ENCODE measurements around the gene CLSTN1. TPM values are rescaled to one million over a fixed set of nuclear protein-coding genes. Genes with fewer than 3 reads are reported as not detected.

The CLSTN1 gene
- total and polyA plus RNA-seq, 2 experiments from 2014 or later: 56.8 to 67.8 TPM

- no peaks in the 10 kb centered on the region for H3K27me3 ChIP-seq (replicated peaks; ENCODE audit: insufficient read depth)
- H3K27ac ChIP-seq: no peak overlapping the region
- H3F3A ChIP-seq (ENCODE audit: insufficient read depth): no peaks in the 10 kb centered on the region
- 94 to 95% methylated on average over 17 of the region's 18 CpGs for WGBS, 2 experiments (ENCODE audit: low coverage in 1 of 2, low lambda C conversion rate in 2 of 2, missing lambda C conversion rate in 2 of 2)
- no peaks in the 10 kb centered on the region for H3K4me1 ChIP-seq (ENCODE audit: insufficient read depth)
- DNase-seq: no peak
- H3K9ac ChIP-seq: no peak overlapping the region
- no peaks in the 10 kb centered on the region for H3K79me2 ChIP-seq (ENCODE audit: insufficient read depth)
- in situ Hi-C loops (cut with MboI): no loop called here
- TF ChIP-seq EZH2 (IDR thresholded peaks at IDR 0.05; ENCODE audit: insufficient read depth, poor library complexity, severe bottlenecking): no peak
- TF ChIP-seq EZH2phosphoT487 (IDR thresholded peaks at IDR 0.05; ENCODE audit: insufficient read depth, low read depth): no peak
- H4K20me1 ChIP-seq (ENCODE audit: insufficient read depth): no peaks in the 10 kb centered on the region
- H2AFZ ChIP-seq: no peak overlapping the region
- H3K4me3 ChIP-seq: no peak overlapping the region
- H3K36me3 ChIP-seq (ENCODE audit: low read depth): no peaks in the 10 kb centered on the region; the same call in 1 of the 2 replicates
- H3K9me3 ChIP-seq (ENCODE audit: low read depth): no peaks in the 10 kb centered on the region
- H3K9me2 ChIP-seq (ENCODE audit: insufficient read depth): no peaks in the 10 kb centered on the region
- H3K4me2 ChIP-seq (ENCODE audit: unreplicated experiment): no peak overlapping the region
These were observed 26.8 kb upstream of the CLSTN1 start for GRCh38 chr1:9850442-9851162.

- Histone ChIP-seq H3K27ac (no peak overlapping the region), H3K79me2 (ENCODE audit: insufficient read depth) (no peaks in the 10 kb centered on the region), H3K9me2 (ENCODE audit: insufficient read depth) (no peaks in the 10 kb centered on the region), H3K4me1 (ENCODE audit: insufficient read depth) (no peaks in the 10 kb centered on the region), H3K9me3 (ENCODE audit: low read depth) (no peaks in the 10 kb centered on the region), H3K4me3 (no peak overlapping the region), H4K20me1 (ENCODE audit: insufficient read depth) (no peaks in the 10 kb centered on the region), H3F3A (ENCODE audit: insufficient read depth) (no peaks in the 10 kb centered on the region), H2AFZ (no peak overlapping the region), H3K27me3 (replicated peaks; ENCODE audit: insufficient read depth) (no peaks in the 10 kb centered on the region), H3K9ac (no peak overlapping the region), H3K36me3 (ENCODE audit: low read depth) (no peaks in the 10 kb centered on the region; the same call in 1 of the 2 replicates), H3K4me2 (ENCODE audit: unreplicated experiment) (no peak overlapping the region)
- TF ChIP-seq EZH2 (IDR thresholded peaks at IDR 0.05; ENCODE audit: insufficient read depth, poor library complexity, severe bottlenecking) (no peak), EZH2phosphoT487 (IDR thresholded peaks at IDR 0.05; ENCODE audit: insufficient read depth, low read depth) (no peak)
- in situ Hi-C loops (cut with MboI): no loop called here
- WGBS, 2 experiments (ENCODE audit: low coverage in 1 of 2, low lambda C conversion rate in 2 of 2, missing lambda C conversion rate in 2 of 2): 90% methylated on average over 20 of the region's 20 CpGs
- DNase-seq: no peak
These were observed 26.1 kb upstream of the CLSTN1 start for GRCh38 chr1:9849691-9850441.

GRCh38 chr1:9848022-9848421, 24.3 kb upstream of the CLSTN1 start:
- in situ Hi-C loops (cut with MboI): no loop called here
- Histone ChIP-seq H3K36me3 (ENCODE audit: low read depth) (no peaks in the 10 kb centered on the region; the same call in 1 of the 2 replicates), H3K79me2 (ENCODE audit: insufficient read depth) (no peaks in the 10 kb centered on the region), H3K4me3 (no peak overlapping the region), H3K4me2 (ENCODE audit: unreplicated experiment) (no peak overlapping the region), H3K4me1 (ENCODE audit: insufficient read depth) (no peaks in the 10 kb centered on the region), H3K27ac (no peak overlapping the region), H3K9ac (no peak overlapping the region), H3F3A (ENCODE audit: insufficient read depth) (no peaks in the 10 kb centered on the region), H3K27me3 (replicated peaks; ENCODE audit: insufficient read depth) (no peaks in the 10 kb centered on the region), H4K20me1 (ENCODE audit: insufficient read depth) (no peaks in the 10 kb centered on the region), H2AFZ (no peak overlapping the region), H3K9me3 (ENCODE audit: low read depth) (no peaks in the 10 kb centered on the region), H3K9me2 (ENCODE audit: insufficient read depth) (no peaks in the 10 kb centered on the region)
- no peak for DNase-seq
- TF ChIP-seq EZH2phosphoT487 (IDR thresholded peaks at IDR 0.05; ENCODE audit: insufficient read depth, low read depth) (no peak), EZH2 (IDR thresholded peaks at IDR 0.05; ENCODE audit: insufficient read depth, poor library complexity, severe bottlenecking) (no peak)
- 89 to 96% methylated on average over 8 of the region's 8 CpGs for WGBS, 2 experiments (ENCODE audit: low coverage in 1 of 2, low lambda C conversion rate in 2 of 2, missing lambda C conversion rate in 2 of 2)

- 76 to 79% methylated on average over 2 of the region's 2 CpGs for WGBS, 2 experiments (ENCODE audit: low coverage in 1 of 2, low lambda C conversion rate in 2 of 2, missing lambda C conversion rate in 2 of 2)
- Histone ChIP-seq H3K36me3 (ENCODE audit: low read depth) (no peaks in the 10 kb centered on the region; the same call in 1 of the 2 replicates), H3K9me2 (ENCODE audit: insufficient read depth) (no peaks in the 10 kb centered on the region), H3K27ac (no peak overlapping the region), H2AFZ (no peak overlapping the region), H3K4me2 (ENCODE audit: unreplicated experiment) (no peak overlapping the region), H3K9ac (no peak overlapping the region), H3K79me2 (ENCODE audit: insufficient read depth) (no peaks in the 10 kb centered on the region), H4K20me1 (ENCODE audit: insufficient read depth) (no peaks in the 10 kb centered on the region), H3K9me3 (ENCODE audit: low read depth) (no peaks in the 10 kb centered on the region), H3K27me3 (replicated peaks; ENCODE audit: insufficient read depth) (no peaks in the 10 kb centered on the region), H3F3A (ENCODE audit: insufficient read depth) (no peaks in the 10 kb centered on the region), H3K4me3 (no peak overlapping the region), H3K4me1 (ENCODE audit: insufficient read depth) (no peaks in the 10 kb centered on the region)
- DNase-seq: no peak
- TF ChIP-seq EZH2 (IDR thresholded peaks at IDR 0.05; ENCODE audit: insufficient read depth, poor library complexity, severe bottlenecking): no peak
- no peak for TF ChIP-seq EZH2phosphoT487 (IDR thresholded peaks at IDR 0.05; ENCODE audit: insufficient read depth, low read depth)
- in situ Hi-C loops (cut with MboI): no loop called here
These were observed 23.5 kb upstream of the CLSTN1 start for GRCh38 chr1:9847269-9847668.
